Panc1 (cell line): ENCODE measurements around the gene SORBS1. TPM values are rescaled to one million over a fixed set of nuclear protein-coding genes. Genes with fewer than 3 reads are reported as not detected.
A peak's percentile ranks its signal among the peaks of the same experiment; 100 is the strongest.

Experiments used
- ATAC-seq: fragments of 200-7000 bp; cut with Tn5 transposase; 2 replicates; pipeline ENCODE4 v1.9.1; 2020; ENCODE audit warnings: mild to moderate bottlenecking, moderate library complexity
- BruUV-seq: library from RNA; stranded (reverse); fragments of 400-500 nt; replicated peaks from 2 replicates; lab custom pipeline; 2021; lab: Mats Ljungman, UMichigan
- CTCF ChIA-PET: fragments of 300-600 bp; sonication (Branson Sonifier 250); formaldehyde crosslinking; loops from one replicate; lab custom pipeline; 2022; ENCODE audit warnings: antibody characterized with exemption; lab: Charles Lee
- POLR2A ChIA-PET: fragments of 300-600 bp; sonication (Branson Sonifier 250); formaldehyde crosslinking; loops from one replicate; lab custom pipeline; 2022; ENCODE audit warnings: antibody characterized with exemption; lab: Charles Lee
- DNase-seq: peaks from one replicate; pipeline ENCODE4 v3.0.0-alpha.2; 2010; ENCODE audit warnings: low read depth, low spot score
- H3K27ac ChIP-seq: 2 replicates; pipeline ENCODE4 v1.5.1; 2011; ENCODE audit warnings: mild to moderate bottlenecking, low read length, inconsistent platforms
- H3K27me3 ChIP-seq: fragments of 200-500 bp; sonication (Bioruptor generic); 2 replicates; pipeline ENCODE4 v1.6.0; 2014; ENCODE audit warnings: low read length, inconsistent platforms; ENCODE audit not compliant: control insufficient read depth, insufficient read depth
- H3K36me3 ChIP-seq: fragments of 200-500 bp; sonication (Bioruptor generic); 2 replicates; pipeline ENCODE4 v1.5.1; 2014; ENCODE audit warnings: inconsistent platforms, mild to moderate bottlenecking, low read length, moderate library complexity; ENCODE audit not compliant: control insufficient read depth, insufficient read depth
- H3K4me1 ChIP-seq: 2 replicates; pipeline ENCODE4 v1.5.1; 2011; ENCODE audit warnings: inconsistent platforms, mild to moderate bottlenecking, low read length, moderate library complexity; ENCODE audit not compliant: control insufficient read depth, insufficient read depth
- H3K4me3 ChIP-seq, 2 experiments: 2 replicates each; pipeline ENCODE4 v1.5.1; 2011 to 2012; ENCODE audit warnings: low read depth in 2 of 2, low read length in 2 of 2, mild to moderate bottlenecking in 2 of 2, inconsistent platforms in 1 of 2, moderate library complexity in 1 of 2
- H3K9me3 ChIP-seq: fragments of 200-500 bp; sonication (Bioruptor generic); 2 replicates; pipeline ENCODE4 v1.5.1; 2014; ENCODE audit warnings: low read depth, mild to moderate bottlenecking, inconsistent platforms, low read length, moderate library complexity; ENCODE audit not compliant: control insufficient read depth, insufficient read depth
- POLR2AphosphoS5 ChIP-seq: IDR thresholded peaks from 2 replicates; pipeline ENCODE4 v1.6.1; 2012; ENCODE audit warnings: mild to moderate bottlenecking, low read depth, low read length, moderate library complexity
- SIN3A ChIP-seq: IDR thresholded peaks from 2 replicates; pipeline ENCODE4 v1.6.1; 2012; ENCODE audit warnings: low read depth, mild to moderate bottlenecking, low read length, moderate library complexity, borderline replicate concordance; ENCODE audit not compliant: insufficient read depth
- TCF7L2 ChIP-seq: IDR thresholded peaks from 2 replicates; pipeline ENCODE4 v1.6.1; 2011; ENCODE audit warnings: mild to moderate bottlenecking, low read depth, low read length, inconsistent platforms
- in situ Hi-C: cut with HindIII; loops from 2 replicates; pipeline ENCODE4 v1.10.0; 2016; ENCODE audit warnings: low sequenced_read_pairs, low pct_unique_long_range_greater_than_20kb
- intact Hi-C: fragments of 100-400 bp; cut with micrococcal nuclease; formaldehyde crosslinking; loops from one replicate; pipeline ENCODE4 v1.10.0; 2022; ENCODE audit not compliant: unreplicated experiment
- total RNA-seq: library from RNA; stranded (reverse); gene quantifications from one replicate; pipeline ENCODE4 v1.2.1, GENCODE V29; 2021; ENCODE audit not compliant: unreplicated experiment
- TF ChIP-seq, protein P1 (sequence below), 2 experiments: IDR thresholded peaks; 2 replicates each; pipeline ENCODE4 v1.6.1; 2011 to 2012; ENCODE audit warnings: low read depth in 2 of 2, control low read depth in 1 of 2, low read length in 1 of 2, mild to moderate bottlenecking in 1 of 2, moderate library complexity in 1 of 2; ENCODE audit not compliant: insufficient read depth in 1 of 2
- TF ChIP-seq, protein P2 (sequence below): fragments of 450-650 bp; IDR thresholded peaks from 2 replicates; pipeline ENCODE4 v1.5.1; 2017; ENCODE audit warnings: mild to moderate bottlenecking

The SORBS1 gene
- total RNA-seq, 1 experiment from 2014 or later = 29.4 TPM

DNA sequence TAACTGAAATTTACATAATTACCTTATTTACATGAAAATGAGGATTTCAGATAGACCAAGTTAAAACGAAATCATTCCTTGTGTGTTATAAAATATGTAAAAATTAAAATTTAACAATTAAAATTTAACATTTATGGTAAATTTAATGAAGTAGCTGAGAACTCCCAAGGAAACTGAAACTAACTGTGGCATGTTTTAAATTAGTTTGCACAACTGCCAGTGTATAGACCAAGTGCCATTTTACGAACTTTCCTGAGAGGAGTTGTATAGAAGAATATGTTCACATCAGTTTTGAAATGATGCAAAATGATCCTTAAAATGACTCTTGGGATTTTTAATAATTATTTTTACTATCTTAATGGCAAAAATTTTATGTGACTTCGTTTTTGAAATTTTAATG, 293.9 kb downstream of the SORBS1 start:
- Histone ChIP-seq H3K9me3 (no peaks in the 10 kb centered on the region), H3K27ac (no peak overlapping the region), H3K4me1 (peaks cover 3% of the 10 kb centered on the region; the same call in 1 of the 2 replicates), H3K27me3 (no peaks in the 10 kb centered on the region), H3K4me3 (no peak overlapping the region), H3K36me3 (peaks cover 12% of the 10 kb centered on the region)
- no peak for TF ChIP-seq TCF7L2
- no peak for TF ChIP-seq POLR2AphosphoS5
- TF ChIP-seq, protein P1, sequence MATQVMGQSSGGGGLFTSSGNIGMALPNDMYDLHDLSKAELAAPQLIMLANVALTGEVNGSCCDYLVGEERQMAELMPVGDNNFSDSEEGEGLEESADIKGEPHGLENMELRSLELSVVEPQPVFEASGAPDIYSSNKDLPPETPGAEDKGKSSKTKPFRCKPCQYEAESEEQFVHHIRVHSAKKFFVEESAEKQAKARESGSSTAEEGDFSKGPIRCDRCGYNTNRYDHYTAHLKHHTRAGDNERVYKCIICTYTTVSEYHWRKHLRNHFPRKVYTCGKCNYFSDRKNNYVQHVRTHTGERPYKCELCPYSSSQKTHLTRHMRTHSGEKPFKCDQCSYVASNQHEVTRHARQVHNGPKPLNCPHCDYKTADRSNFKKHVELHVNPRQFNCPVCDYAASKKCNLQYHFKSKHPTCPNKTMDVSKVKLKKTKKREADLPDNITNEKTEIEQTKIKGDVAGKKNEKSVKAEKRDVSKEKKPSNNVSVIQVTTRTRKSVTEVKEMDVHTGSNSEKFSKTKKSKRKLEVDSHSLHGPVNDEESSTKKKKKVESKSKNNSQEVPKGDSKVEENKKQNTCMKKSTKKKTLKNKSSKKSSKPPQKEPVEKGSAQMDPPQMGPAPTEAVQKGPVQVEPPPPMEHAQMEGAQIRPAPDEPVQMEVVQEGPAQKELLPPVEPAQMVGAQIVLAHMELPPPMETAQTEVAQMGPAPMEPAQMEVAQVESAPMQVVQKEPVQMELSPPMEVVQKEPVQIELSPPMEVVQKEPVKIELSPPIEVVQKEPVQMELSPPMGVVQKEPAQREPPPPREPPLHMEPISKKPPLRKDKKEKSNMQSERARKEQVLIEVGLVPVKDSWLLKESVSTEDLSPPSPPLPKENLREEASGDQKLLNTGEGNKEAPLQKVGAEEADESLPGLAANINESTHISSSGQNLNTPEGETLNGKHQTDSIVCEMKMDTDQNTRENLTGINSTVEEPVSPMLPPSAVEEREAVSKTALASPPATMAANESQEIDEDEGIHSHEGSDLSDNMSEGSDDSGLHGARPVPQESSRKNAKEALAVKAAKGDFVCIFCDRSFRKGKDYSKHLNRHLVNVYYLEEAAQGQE (IDR thresholded peaks at IDR 0.05; ENCODE audit: insufficient read depth in 1 of 2, low read depth in 2 of 2, low read length in 1 of 2) = no peak
- no peak for TF ChIP-seq SIN3A
- TF ChIP-seq, protein P2, sequence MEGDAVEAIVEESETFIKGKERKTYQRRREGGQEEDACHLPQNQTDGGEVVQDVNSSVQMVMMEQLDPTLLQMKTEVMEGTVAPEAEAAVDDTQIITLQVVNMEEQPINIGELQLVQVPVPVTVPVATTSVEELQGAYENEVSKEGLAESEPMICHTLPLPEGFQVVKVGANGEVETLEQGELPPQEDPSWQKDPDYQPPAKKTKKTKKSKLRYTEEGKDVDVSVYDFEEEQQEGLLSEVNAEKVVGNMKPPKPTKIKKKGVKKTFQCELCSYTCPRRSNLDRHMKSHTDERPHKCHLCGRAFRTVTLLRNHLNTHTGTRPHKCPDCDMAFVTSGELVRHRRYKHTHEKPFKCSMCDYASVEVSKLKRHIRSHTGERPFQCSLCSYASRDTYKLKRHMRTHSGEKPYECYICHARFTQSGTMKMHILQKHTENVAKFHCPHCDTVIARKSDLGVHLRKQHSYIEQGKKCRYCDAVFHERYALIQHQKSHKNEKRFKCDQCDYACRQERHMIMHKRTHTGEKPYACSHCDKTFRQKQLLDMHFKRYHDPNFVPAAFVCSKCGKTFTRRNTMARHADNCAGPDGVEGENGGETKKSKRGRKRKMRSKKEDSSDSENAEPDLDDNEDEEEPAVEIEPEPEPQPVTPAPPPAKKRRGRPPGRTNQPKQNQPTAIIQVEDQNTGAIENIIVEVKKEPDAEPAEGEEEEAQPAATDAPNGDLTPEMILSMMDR = no peak
- intact Hi-C loops (no loop called here), in situ Hi-C loops (no loop called here)
- POLR2A ChIA-PET = no interaction called here
- no TSS peak for BruUV-seq
- no peak for ATAC-seq
- DNase-seq = no peak
- CTCF ChIA-PET = no interaction called here

GRCh38 chr10:95266674-95267095, 294.5 kb downstream of the SORBS1 start:
- in situ Hi-C loops (no loop called here), intact Hi-C loops (no loop called here)
- CTCF ChIA-PET = no interaction called here
- TF ChIP-seq, protein P1 (IDR thresholded peaks at IDR 0.05; ENCODE audit: insufficient read depth in 1 of 2, low read depth in 2 of 2, low read length in 1 of 2) = no peak
- no peak for TF ChIP-seq POLR2AphosphoS5
- no peak for TF ChIP-seq SIN3A
- TF ChIP-seq, protein P2 = no peak
- TF ChIP-seq TCF7L2 = no peak
- Histone ChIP-seq H3K9me3 (no peaks in the 10 kb centered on the region), H3K36me3 (peaks cover 12% of the 10 kb centered on the region), H3K27ac (no peak overlapping the region), H3K27me3 (no peaks in the 10 kb centered on the region), H3K4me1 (peaks cover 3% of the 10 kb centered on the region; the same call in 1 of the 2 replicates), H3K4me3 (no peak overlapping the region)
- POLR2A ChIA-PET = no interaction called here
- DNase-seq (no peak), ATAC-seq (peak; percentile 49; the same call in 1 of the 2 replicates)
- no TSS peak for BruUV-seq
